NCI-H2081 (cell line): ENCODE results near the gene KLRD1.
A peak's percentile ranks its signal among the peaks of the same experiment; 100 is the strongest.
"Not testable (repeated sequence)": the region's sequence is repeated elsewhere in the genome, so short reads cannot be mapped to it uniquely, and the experiment has no call there.

ENCODE experiments used
- DNase-seq, 2 experiments: peaks; one replicate each; lab custom pipeline; 2025; lab: John Stamatoyannopoulos, UW

The KLRD1 gene

DNA sequence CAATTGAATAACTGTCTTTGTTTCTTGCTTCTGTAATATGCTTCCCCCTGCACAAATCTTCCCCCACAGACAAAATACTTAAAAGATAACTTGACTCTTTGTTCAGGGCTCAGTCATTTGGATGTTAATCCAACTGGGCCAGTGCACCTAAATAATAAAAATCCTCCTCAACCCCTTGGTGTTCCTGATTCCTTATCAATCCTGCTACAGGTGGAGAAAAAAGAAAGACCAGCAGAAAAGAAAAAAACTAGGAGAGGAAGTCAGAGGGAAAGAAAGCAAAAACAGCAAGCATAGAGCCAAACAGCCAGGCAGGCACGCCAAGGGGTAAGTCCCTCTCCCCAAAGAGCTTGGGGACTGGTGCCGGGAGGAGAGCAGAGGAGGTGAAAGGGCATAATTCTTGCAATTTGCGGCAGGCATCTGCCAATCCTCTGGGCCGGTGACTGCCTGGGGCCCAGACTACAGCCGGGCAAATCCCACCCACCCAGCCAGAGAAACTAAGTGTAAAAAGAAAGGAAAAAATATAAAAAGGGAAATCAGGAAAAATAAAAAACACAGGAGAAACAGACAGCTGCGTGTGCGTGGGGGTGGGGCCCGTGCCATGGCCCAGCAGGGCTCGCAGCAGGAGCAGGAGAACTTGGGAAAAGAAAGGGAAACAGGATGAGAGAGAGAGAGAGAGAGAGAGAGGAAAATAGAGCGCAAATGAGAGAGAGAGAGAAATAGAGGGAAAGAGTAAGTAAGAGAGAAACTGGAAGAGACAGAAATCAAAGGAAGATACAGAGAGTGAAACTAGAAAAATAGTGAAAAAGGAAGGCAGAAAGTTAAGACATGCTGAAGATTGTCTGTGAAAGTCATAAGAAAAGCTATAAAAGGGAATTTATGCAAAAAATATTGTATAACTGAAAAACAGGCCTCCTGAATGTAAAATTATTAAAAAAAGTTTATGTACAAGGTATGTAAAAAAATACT is 60.8 kb downstream of the KLRD1 start:
- no peak for DNase-seq

DNA sequence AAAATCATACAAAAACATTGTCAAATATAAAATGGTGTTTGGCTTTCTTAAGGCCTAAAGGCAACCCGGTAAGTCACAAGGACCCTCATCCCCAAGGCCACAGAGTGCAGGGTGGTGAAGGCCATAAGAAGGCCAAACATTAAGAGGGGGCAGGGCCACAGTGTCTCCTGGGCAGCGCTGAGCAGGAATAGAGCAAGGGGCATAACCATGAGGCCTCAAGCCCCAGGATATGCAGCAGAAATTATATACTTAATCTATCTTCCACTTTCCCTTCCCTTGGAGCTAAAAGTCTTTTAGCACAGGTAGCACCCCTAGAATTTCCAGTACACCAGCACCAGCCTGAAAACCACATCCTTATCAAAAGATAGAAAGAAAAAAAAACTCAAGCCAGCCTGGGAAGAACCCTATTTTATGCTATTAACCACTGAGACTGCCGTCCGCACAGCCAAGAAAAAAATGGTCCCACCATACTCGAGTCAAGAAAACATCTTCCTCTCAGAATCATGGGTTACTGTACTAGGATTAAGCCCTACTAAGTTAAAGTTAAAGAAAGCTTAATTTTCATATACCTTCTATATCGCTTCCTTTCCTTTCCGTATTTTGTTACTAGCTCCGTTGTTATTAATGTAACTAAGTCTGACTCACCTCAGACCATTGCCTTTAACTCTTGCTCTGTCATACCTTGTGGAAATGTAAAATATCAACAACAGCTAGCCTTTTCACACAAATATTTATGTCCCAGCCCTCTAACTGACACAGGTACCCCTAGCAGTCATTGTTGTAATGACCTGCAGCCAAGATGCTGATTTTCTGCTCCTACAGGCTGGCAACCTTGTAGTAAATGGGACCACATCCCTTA is 62.1 kb downstream of the KLRD1 start:
- no peak for DNase-seq

DNA sequence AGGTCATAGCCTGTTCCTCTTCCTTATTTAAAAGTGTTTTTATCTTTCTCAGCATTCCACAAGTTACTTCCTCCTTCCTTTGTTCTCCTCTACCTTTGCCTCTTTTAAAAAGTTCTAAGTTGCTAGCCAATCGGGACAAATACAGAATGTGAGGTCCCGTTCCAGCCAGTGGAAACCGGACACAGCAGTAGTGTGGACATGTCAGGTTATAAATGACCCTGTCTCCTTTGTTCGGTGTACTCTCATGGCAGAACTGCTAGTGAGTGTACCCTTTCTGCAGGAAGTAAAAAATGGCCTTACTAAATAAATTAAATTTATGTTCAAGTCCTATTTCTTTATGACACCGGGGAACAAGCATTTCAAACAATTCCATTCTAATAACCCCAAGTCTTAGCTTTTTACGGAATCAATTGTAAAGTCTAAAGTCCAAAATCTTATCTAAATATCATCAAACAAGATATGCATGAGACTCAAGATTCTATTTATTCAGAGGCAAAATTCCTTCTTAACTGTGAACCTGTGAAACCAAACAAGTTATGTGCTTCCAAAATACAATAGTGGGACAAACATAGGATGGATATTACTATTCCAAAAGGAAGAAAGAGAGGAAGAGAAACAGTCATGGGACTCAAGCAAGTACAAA is 64.3 kb downstream of the KLRD1 start:
- not testable (repeated sequence) for DNase-seq

DNA sequence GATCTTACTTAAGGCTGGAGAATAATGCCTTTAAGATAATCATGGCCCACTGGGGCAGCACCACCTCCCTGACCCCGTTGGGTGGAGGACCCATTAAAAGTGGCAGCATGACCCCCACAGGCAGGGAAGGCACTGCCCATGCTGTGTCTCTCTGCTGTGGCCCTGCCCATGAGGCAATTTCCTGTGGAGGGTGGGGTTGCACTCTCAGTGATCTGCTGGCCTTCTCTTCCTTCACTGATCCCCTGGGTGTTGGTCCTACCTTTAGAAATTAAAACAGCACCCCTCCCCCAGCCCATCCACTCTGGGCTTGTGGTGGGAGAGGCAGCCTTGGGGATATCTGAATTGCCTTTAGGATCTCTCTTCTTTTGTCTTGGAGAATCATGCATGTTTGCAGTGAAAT is 64.9 kb downstream of the KLRD1 start:
- DNase-seq = peak; percentile 3 to 19

DNA sequence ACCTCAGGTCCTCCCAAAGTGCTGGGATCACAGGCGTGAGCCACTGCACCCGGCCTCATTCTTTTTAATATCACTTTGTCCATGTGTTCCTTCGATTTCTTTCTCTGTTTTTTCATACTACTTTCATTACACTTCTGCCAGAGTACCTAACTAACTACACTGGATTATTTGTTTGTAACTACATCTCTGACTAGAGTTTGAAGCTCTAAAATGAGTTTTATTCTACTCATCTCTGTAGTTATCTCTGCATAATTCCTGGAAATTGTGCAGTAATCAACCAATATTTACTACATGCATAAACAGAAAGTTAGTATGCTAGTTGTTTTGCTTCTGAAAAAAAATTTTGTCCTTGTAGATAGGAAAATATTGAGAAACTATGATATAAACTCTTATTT is 67.0 kb downstream of the KLRD1 start:
- no peak for DNase-seq

DNA sequence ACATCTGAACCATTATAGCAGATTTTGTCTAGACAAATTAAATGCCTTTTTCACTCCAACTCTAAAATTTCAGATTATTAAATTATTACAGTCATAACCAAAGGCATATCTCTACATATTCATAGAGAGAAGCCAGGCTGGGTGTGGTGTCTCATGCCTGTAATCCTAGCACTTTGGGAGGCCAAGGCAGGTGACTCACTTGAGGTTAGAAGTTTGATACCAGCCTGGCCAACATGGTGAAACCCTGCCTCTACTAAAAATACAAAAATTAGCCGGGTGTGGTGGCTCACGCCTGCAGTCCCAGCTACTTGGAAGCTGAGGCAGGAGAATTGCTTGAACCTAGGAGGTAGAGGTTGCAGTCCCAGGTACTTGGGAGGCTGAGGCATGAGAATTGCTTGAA is 71.1 kb downstream of the KLRD1 start:
- DNase-seq = not testable (repeated sequence)
